ENCODE data around the gene SLITRK3. TPM values are rescaled to one million over a fixed set of nuclear protein-coding genes. Genes with fewer than 3 reads are reported as not detected.

The SLITRK3 gene
- total RNA-seq, 1 donor from 2014 or later, result 0.26 TPM

DNA sequence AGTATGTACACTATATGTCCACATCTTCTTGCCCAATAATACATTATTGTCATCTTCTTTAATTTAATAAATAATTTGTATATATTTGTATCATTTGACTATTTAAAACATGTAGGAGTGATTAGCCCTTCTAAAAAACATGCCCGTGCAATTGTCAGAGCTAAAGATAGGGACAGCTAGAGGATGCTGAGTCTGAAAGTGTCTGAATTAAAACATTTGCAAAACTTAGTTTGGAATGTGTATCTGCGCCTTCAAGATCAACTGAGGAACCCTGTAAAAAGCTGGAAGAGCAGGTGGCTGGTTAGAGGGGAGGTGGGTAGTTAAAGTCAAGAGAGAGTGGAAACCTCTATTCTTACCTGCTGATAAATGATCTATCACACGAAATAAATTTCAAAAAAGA is 4.7 kb downstream of the SLITRK3 start:
- no peak for DNase-seq (ENCODE audit: low spot score)

DNA sequence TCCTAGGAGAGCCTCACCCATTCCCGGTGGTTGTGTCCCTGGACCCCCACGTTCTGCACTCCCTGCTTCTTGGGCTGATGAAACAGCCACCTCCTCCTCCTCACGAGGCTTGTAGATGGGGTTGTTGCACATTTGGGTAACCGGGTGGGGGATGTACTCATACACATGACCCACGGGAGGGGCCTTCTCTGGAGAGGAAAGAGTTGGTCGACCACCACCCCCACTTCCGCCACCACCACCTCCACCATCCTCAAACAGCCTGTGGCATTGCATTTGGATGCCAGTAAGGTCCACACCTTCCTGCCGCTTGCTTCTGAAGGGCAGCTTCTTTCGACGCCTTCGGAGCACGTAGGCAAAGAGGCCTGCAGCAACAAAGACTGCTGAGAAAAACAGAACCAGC is 7.7 kb downstream of the SLITRK3 start:
- no peak for DNase-seq (ENCODE audit: low spot score)

DNA sequence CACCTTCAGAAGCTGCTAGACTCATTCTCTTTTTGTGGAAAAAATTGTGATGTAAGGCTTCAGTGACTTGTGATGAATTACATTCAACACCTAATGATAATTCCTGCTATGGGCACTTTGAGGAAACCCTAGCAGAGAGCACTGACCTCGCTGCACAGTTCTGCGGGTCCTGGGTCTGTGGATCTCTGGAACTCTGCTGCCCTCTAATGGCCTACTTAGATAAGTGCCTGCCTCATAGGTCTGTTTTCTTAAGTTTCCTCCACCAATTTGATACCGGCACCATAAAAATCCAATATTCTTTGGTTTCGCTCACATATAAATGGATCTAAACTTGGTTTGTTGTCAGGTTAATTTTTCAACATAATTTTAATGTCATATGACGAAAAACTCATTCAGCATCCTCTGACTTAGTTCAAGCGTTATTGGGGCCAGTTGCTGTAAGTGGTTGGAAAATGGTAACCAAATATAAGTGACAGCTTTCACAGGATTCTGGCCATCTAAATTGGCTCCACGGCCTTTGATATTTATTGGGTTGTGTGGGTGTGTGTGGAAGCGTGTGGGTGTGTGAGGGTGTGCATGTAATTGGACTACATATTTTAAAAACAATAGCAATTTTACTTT is 10.4 kb downstream of the SLITRK3 start:
- DNase-seq (ENCODE audit: low spot score), result peak; percentile 53

DNA sequence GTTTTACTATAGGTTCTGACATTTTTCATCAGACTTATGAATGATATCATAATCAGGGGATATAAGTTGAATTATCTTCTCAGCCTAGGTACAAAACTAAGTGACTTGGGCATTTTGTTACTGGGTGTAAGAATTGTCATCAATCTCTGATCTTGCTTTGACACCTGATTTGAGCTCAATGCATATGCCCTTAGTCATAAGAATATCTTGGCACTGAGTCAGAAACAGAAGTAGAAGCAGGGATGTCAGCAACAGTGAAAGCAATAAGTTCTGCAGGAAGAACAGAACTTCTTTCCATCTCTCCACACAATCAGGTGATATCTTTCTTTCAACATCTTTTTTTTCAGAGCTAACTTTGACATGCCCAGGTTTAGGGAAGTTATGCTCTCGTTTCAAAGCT is 14.6 kb downstream of the SLITRK3 start:
- DNase-seq (ENCODE audit: low spot score), result no peak

DNA sequence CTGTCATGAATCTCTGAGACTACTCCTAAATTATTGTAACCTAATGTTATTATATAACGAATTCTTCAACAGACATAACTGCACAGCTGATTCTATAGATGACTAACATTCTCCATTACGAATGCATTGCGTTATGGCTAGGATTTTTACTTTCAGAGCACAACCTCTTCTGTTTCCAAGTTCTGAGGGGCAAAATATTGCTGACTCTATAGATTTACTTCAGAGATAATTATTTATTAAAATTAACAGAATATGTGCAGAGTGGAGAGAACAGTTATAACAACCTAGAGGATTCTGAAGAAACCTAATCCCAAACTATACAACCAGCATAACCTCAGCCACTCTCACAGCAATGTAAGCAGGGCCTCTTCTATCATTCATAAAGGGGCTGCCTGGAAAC is 25.9 kb downstream of the SLITRK3 start:
- no peak for DNase-seq (ENCODE audit: low spot score)

DNA sequence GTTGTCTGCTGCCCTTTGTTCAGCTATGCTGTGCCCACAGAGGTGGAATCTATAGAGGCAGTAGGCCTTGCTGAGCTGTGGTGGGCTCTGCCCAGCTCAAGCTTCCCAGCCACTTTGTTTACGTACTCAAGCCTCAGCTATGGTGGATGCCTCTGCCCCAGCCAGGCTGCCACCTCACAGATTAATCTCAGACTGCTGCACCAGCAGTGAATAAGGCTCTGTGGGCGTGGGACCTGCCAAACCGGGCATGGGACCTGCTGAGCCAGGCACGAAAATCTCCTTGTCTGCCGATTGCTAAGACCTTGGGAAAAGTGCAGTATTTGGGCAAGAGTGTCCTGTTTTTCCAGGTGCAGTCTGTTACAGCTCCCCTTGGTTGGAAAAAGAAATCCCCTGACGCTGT is 26.8 kb downstream of the SLITRK3 start:
- DNase-seq (ENCODE audit: low spot score), result no peak

DNA sequence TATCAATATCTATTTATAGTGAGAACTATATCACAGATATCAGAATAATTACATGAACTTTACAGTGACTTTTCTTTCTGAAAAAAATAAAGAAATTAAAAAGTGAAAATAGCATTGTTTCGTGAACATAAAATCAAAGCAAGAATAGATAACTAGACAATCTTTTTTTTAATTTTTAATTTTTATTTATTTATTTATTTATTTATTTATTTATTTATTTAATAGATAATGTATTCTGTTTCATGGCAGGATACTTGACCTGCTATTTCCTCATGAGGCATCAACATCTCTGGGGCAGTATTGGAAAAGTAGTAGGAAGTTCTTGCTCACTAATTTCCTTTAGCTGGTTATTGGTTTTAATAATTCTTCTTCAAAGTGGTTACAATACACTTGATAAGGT is 33.3 kb downstream of the SLITRK3 start:
- DNase-seq (ENCODE audit: low spot score), result no peak

DNA sequence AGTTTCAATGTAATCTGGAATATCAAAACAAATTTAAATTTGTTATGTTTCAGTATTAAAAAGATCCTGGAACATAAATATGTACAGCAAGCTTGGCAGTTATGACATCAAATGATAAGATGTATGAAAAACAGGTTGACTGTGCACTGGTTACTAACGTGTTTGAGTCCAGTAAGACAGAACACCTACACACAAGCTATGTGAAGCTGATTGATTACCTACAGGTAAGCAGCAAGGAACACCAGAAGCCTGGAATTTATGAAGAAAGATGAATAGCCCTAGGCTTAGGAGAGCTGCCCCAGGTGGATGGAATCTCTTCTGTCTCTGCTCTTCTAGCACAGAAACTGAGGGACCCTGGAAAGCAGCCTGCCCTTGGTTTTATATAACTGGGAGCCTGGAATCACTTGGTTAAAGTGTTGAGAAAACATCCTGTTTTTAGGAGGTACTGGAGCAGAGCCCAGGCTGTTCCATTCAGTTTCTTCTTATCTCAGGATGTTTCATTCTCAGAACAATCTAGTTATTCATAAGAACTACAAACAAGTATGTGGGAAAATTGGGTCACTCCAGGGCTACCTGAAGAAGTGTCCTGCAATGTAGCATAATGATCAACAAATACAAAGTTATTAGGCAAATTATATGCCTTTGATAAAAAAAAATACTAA is 36.3 kb downstream of the SLITRK3 start:
- DNase-seq (ENCODE audit: low spot score), result peak; percentile 20

DNA sequence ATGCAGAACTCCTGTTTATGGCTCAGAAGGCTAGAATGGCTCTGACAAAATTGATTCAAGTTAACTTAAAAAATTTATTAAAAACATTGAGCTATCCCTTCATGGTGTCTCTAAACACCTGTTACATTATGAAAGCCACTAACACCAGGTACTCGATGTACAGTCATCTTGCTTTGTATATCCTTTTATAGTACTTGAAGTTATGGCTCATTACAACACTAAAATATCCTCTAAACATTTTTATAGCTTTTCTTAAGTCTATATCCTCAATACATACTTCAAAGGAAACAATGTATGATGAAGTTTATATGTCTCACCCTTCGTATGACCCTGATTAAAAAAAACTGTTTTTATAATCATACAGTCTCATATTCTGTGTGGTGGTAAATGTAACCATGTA is 38.2 kb downstream of the SLITRK3 start:
- DNase-seq (ENCODE audit: low spot score), result no peak

DNA sequence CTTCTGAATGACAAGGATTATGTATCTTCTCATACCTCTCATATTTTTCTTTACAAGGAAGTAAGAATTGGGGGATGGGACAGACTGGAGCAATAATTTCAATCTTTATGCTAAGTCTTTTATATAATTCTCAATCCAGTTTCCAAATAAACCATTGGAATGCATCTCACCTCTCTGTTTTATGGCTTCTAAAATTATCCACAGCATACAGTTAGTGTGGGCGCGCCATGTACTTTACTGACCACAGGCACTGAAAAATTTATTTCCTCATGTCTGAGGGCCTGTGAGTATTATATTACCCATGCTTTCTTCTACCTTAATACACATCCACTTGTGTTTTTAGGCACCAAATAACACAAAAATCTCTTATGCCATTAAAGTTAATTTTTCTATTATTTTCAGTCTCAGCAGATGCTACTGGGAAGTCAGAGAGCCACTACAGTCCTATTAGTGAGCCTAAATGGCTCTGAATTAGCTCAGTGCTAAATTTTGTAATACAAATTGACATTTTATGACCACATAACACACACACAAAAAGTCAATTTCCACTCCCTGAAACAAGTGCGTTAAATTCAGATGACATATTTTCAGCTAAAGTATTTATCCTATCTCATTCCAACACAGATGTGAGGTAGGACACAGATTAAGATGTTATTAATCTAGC is 39.3 kb downstream of the SLITRK3 start:
- DNase-seq (ENCODE audit: low spot score), result no peak

DNA sequence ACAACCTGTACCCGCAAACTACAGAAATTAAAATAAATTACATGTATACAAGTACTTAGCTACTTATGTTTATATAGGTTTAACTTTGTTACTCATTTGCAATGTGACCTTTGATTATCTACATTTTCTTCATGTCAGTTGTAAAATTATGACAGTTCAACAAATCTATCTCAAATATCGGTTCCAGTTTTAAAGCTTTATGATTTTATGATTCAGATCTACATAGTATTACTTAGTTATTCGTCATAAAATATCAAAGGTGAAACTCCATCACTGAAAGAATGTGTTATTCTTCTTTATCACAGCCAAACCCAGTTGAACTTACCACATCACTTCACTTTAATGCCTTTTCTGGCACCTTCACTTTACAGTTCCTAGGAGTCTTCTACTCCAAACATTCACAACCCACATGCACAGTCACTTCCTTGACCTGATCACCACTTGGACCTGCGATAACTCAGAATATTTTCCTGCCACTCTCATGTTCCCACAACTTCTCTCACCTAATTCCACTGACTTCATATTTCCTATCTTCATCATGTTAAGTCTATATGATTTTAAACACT is 47.2 kb downstream of the SLITRK3 start:
- DNase-seq (ENCODE audit: low spot score), result no peak

DNA sequence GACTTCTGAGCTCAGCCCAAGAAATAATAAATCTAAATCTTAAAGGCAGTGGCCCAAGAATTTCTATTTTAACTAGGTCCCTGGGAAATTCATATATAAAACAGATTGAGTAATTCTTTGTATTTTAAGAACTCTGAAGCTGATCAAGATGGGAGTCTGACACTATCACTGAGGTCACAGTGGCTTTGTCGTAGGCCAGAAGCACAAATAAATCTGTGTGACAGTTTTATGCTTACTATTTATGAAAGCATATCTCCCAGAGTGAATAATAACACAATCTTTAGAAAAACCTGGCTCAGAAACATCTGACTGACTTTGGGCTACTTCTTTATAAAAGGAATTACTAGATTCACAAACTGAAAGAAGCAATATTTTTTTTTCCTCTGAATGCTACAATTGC is 51.9 kb downstream of the SLITRK3 start:
- no peak for DNase-seq (ENCODE audit: low spot score)

DNA sequence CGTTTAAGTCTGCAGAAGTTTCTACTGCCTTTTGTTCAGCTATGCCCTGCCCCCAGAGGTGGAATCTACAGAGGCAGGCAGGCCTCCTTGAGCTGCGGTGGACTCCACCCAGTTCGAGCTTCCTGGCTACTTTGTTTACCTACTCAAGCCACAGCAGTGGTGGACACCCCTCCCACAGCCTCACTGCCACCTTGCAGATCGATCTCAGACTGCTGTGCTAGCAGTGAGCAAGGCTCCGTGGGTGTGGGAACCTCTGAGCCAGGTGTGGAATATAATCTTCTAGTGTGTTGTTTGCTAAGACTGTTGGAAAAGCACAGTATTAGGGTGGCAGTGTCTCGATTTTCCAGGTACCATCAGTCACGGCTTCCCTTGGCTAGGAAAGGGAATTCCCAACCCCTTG is 56.3 kb downstream of the SLITRK3 start:
- peak; percentile 62 for DNase-seq (ENCODE audit: low spot score)

Other genes with a start within 250 kb of the SLITRK3 start
- 0.03 TPM for gene SI, start 117.9 kb downstream of the SLITRK3 start, total RNA-seq